CD4-positive, CD25-positive, alpha-beta regulatory T cell (primary cell): ENCODE measurements around the gene BIK. TPM values are rescaled to one million over a fixed set of nuclear protein-coding genes. Genes with fewer than 3 reads are reported as not detected.

Experiments used
- ATAC-seq, 2 donors: fragments of 150-1000 bp; cut with Tn5 transposase; one replicate each; pipeline ENCODE4 v1.10.0; 2021; ENCODE audit warnings: low read depth in 2 of 2, moderate number of reproducible peaks in 2 of 2, moderate library complexity in 1 of 2
- DNase-seq, 3 donors: peaks; one replicate each; pipeline versions ENCODE4 v3.0.0 to v3.0.0-alpha.2; 2012 to 2022; ENCODE audit warnings: mixed read lengths in 1 of 3
- H3K27ac ChIP-seq: one replicate; pipeline ENCODE4 v1.7.0; 2013; ENCODE audit warnings: mild to moderate bottlenecking, low read length; ENCODE audit not compliant: insufficient read depth, poor library complexity, severe bottlenecking
- H3K27me3 ChIP-seq: one replicate; pipeline ENCODE4 v1.7.0; 2013; ENCODE audit warnings: low read length; ENCODE audit not compliant: control insufficient read depth, insufficient read depth
- H3K36me3 ChIP-seq: one replicate; pipeline ENCODE4 v1.7.0; 2013; ENCODE audit warnings: mild to moderate bottlenecking, low read length, moderate library complexity; ENCODE audit not compliant: control insufficient read depth, insufficient read depth
- H3K4me1 ChIP-seq: 2 replicates; pipeline ENCODE4 v1.7.0; 2013; ENCODE audit warnings: mild to moderate bottlenecking, low read length; ENCODE audit not compliant: insufficient read depth, control insufficient read depth, poor library complexity, severe bottlenecking
- H3K4me3 ChIP-seq: one replicate; pipeline ENCODE4 v1.7.0; 2013; ENCODE audit warnings: low read depth, mild to moderate bottlenecking, low read length, moderate library complexity
- H3K9me3 ChIP-seq, 2 experiments: 1 replicate in 1 of 2; 2 replicates in 1 of 2; pipeline ENCODE4 v1.7.0; 2013; ENCODE audit warnings: low read length in 2 of 2, mild to moderate bottlenecking in 1 of 2, moderate library complexity in 1 of 2; ENCODE audit not compliant: control insufficient read depth in 2 of 2
- H3K27ac Mint-ChIP-seq, 3 donors: one replicate each; pipeline ENCODE4 v1.8.0; 2020 to 2022; ENCODE audit warnings: mild to moderate bottlenecking in 3 of 3, mixed read lengths in 3 of 3, moderate library complexity in 2 of 3
- H3K27me3 Mint-ChIP-seq: one replicate; pipeline ENCODE4 v1.8.0; 2022; ENCODE audit warnings: mild to moderate bottlenecking, mixed read lengths
- H3K36me3 Mint-ChIP-seq: one replicate; pipeline ENCODE4 v1.8.0; 2020; ENCODE audit warnings: mixed read lengths
- H3K4me1 Mint-ChIP-seq, 4 donors: one replicate each; pipeline ENCODE4 v1.8.0; 2020 to 2022; ENCODE audit warnings: mixed read lengths in 4 of 4, mild to moderate bottlenecking in 1 of 4
- H3K4me3 Mint-ChIP-seq, 4 donors: one replicate each; pipeline ENCODE4 v1.8.0; 2020 to 2022; ENCODE audit warnings: mild to moderate bottlenecking in 4 of 4, mixed read lengths in 4 of 4, moderate library complexity in 3 of 4
- H3K9me3 Mint-ChIP-seq, 7 donors: one replicate each; pipeline ENCODE4 v1.8.0; 2020 to 2022; ENCODE audit warnings: mixed read lengths in 7 of 7, mild to moderate bottlenecking in 3 of 7, moderate library complexity in 2 of 7
- polyA plus RNA-seq, 4 donors: library from polyadenylated mRNA; unstranded; fragments of 300-500 nt; fragmentation: Illumina TruSeq; gene quantifications; one replicate each; pipeline ENCODE4 v1.2.3, GENCODE V29; 2021
- total RNA-seq: library from RNA; stranded (reverse); gene quantifications from one replicate; pipeline ENCODE4 v1.2.3, GENCODE V29; 2022

Gene BIK
- total and polyA plus RNA-seq, 5 donors from 2014 or later = 1.7 to 10.0 (median 6.4) TPM

DNA sequence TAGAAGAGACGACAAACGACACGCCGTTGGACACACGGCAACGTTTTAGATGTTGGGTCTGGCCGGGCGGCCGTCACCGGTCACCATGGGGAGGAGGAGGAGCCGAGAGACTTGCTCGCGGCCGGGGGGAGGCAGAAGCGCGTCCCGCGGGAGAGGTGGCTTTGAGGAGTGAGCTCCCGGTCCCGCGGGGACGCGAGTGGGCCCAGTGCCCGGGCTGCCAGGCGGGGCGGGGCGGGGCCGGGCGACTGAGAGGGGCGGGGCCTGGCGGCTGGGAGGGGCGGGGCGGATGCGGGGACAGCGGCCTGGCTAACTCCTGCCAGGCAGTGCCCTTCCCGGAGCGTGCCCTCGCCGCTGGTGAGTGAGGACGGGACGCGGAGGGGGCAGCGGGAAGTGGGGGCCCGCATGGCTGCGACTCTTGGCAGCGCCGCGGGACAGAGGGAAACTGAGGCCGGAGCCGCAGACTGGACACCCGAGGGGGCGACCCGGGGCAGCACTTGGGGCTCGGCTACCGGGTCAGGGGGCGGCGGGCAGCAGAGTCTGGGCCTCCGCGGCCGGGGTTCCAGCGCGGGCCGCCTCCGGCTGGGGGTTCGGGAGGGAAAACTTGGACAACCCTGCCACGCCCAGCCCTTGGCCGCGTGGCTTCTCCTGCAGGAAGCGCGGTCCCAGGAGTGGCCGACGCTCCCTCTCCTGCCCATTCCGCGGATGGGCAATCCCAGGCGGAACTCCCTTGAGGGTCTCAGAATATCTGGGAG, 40.9 kb downstream of the BIK start, which contains the start of gene TSPO:
TSS of gene TSPO (plus strand) at position 309 of the 752 bp plus-strand sequence. CDS start 7,680 bp downstream, outside the sequence.
- no peaks in the 10 kb centered on the region for H3K9me3 Mint-ChIP-seq
- peaks cover 0 to 21% (median 7%) of the 10 kb centered on the region in 4 donors for H3K4me1 Mint-ChIP-seq
- H3K27me3 ChIP-seq = no peaks in the 10 kb centered on the region
- H3K27ac Mint-ChIP-seq = peak within 1 kb of the TSS; percentile 56 to 95 (median 92)
- H3K4me3 ChIP-seq = peak within 1 kb of the TSS; percentile 69
- H3K4me3 Mint-ChIP-seq = peak within 1 kb of the TSS; percentile 91 to 95 (median 92)
- H3K27ac ChIP-seq = peak within 1 kb of the TSS; percentile 71
- H3K36me3 Mint-ChIP-seq = no peaks in the 10 kb centered on the region
- H3K4me1 ChIP-seq = peaks cover 20% of the 10 kb centered on the region
- H3K9me3 ChIP-seq = no peaks in the 10 kb centered on the region
- DNase-seq = peak; percentile 40 to 64 (median 52)
- peak; percentile 53 to 54 for ATAC-seq
- peaks cover 4% of the 10 kb centered on the region for H3K27me3 Mint-ChIP-seq
- no peaks in the 10 kb centered on the region for H3K36me3 ChIP-seq

DNA sequence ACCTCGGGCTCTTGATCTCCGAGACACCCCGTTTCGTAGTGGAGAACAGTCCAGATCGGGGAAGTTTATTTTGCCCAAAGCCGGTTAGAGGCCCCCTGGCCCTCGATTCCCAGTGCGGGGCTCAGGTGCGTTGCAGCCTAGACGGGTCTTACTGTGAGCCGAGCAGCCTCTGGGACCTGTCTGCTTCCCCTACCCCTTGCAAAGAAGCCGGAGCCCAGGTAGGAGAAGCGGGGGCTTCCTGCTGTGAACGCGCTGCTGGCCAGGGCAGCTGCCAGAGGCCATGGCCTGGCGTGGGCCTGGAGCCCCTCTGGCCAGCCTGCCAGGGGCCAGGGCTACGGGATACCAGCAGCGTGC, 41.4 kb downstream of the BIK start:
- Mint-ChIP-seq H3K9me3 (no peaks in the 10 kb centered on the region), H3K27ac (peak overlapping the region in 2 of 3 donors; percentile 83 to 84), H3K4me1 (peaks cover 0 to 21% (median 7%) of the 10 kb centered on the region in 4 donors), H3K27me3 (peaks cover 4% of the 10 kb centered on the region), H3K36me3 (no peaks in the 10 kb centered on the region), H3K4me3 (peak overlapping the region; percentile 88 to 94 (median 92))
- no peaks in the 10 kb centered on the region for H3K27me3 ChIP-seq
- H3K4me3 ChIP-seq = peak overlapping the region; percentile 69
- H3K4me1 ChIP-seq = peaks cover 20% of the 10 kb centered on the region
- DNase-seq (peak in 1 of 3 donors; percentile 7), ATAC-seq (peak; percentile 25 to 38)
- peak overlapping the region; percentile 71 for H3K27ac ChIP-seq
- H3K36me3 ChIP-seq = no peaks in the 10 kb centered on the region
- H3K9me3 ChIP-seq = no peaks in the 10 kb centered on the region

DNA sequence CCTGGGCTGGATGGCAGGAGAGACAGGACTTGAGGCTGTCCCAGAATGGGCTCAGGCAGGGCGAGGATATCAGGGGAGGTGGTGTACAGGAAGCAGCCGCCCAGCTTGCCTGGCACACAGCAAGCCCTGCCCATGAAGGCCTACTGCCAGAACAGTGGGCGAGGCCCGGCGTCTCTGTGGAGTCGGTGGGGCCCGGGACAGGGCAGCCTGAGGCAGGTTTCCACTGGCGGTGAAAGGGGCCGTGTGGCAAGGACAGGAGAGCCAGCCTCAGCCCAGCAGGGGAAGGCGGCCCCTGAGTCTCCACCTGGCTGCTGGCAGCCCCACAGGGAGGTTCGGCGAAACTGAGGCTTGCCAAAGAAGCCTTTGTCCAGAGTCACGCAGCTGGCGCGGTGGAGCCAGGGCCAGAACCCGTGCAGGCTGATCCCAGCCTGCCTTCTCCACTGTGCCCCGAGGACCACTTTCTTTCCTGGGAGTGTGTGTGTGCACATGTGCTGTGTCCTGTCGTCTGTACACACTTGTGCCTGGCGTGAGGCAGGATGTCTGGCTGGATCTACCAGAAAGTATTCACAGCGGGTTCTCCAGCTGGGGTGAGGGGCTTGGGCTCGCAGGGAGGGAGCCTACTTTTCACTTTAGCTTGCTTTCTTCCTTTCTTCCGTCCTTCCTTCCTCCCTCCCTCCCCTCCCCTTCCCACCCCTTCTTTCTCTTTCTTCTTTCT, 42.0 kb downstream of the BIK start:
- Mint-ChIP-seq H3K27ac (peak overlapping the region; percentile 14 to 84 (median 83)), H3K4me3 (peak overlapping the region; percentile 88 to 94 (median 92)), H3K9me3 (no peaks in the 10 kb centered on the region), H3K4me1 (peaks cover 0 to 21% (median 6%) of the 10 kb centered on the region in 4 donors), H3K27me3 (peaks cover 3% of the 10 kb centered on the region), H3K36me3 (no peaks in the 10 kb centered on the region)
- ATAC-seq (peak; percentile 88), DNase-seq (peak; percentile 48 to 85 (median 67))
- Histone ChIP-seq H3K27me3 (no peaks in the 10 kb centered on the region), H3K4me3 (peak overlapping the region; percentile 69), H3K36me3 (no peaks in the 10 kb centered on the region), H3K4me1 (peaks cover 20% of the 10 kb centered on the region), H3K27ac (peak overlapping the region; percentile 71), H3K9me3 (no peaks in the 10 kb centered on the region)

DNA sequence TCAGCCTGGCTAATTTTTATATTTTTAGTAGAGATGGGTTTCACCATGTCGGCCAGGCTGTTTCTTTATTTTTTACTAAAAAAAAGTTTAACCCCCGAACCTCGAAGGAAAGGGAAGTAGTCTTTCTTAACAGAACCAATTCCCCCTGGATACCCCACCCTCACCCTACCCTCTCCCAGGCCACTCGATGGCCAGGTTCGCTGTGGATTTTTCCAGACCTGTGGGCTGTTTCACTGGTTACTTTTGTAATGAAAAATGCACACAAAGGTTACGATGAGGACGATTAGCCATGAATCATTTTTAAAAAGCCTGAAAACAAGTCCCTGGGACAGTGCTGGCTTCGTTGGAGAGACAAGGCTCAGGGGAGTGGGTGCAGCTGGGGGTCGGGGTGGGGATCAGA, 43.3 kb downstream of the BIK start:
- Mint-ChIP-seq H3K27ac (no peak overlapping the region), H3K4me3 (no peak overlapping the region), H3K4me1 (peaks cover 0 to 26% (median 5%) of the 10 kb centered on the region in 4 donors), H3K27me3 (no peaks in the 10 kb centered on the region), H3K9me3 (no peaks in the 10 kb centered on the region), H3K36me3 (no peaks in the 10 kb centered on the region)
- Histone ChIP-seq H3K4me3 (no peak overlapping the region), H3K9me3 (no peaks in the 10 kb centered on the region), H3K4me1 (peaks cover 20% of the 10 kb centered on the region), H3K27me3 (no peaks in the 10 kb centered on the region), H3K27ac (no peak overlapping the region), H3K36me3 (no peaks in the 10 kb centered on the region)
- DNase-seq (no peak), ATAC-seq (no peak)

DNA sequence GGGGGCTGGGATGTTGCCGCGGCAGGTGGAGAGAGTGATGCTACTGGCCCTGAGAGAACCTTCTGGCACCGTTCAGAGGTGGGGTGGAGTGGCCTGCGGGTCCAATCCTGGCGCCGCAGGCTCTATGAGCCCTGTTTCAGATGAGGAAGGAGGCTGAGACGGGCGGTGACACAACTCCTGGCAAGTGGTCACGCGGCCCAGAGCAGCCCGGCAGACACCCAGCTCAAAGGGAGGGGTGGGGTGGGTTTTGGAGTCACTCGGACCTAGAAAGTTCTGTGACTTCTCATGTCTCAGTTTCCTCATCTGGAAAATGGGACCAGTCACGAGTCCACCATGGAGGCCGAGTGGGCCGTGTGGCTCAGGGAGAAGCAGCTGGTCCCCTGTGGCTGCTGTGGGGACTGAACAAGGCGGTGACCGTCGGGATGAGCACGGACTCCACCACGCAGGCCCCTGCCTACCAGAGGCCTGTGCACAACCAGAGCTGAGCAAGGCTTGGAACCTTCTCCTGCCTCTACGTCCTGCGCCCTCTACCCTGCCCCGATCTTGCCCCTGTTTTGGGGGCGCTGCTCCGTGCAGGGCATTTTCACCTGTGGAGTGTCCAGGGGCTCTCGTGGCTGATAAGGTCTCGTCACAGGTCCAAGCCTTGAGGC, 44.5 kb downstream of the BIK start:
- Mint-ChIP-seq H3K4me1 (peaks cover 0 to 26% (median 5%) of the 10 kb centered on the region in 4 donors), H3K36me3 (no peaks in the 10 kb centered on the region), H3K9me3 (no peaks in the 10 kb centered on the region), H3K4me3 (peak overlapping the region in 1 of 4 donors; percentile 15), H3K27ac (no peak overlapping the region), H3K27me3 (no peaks in the 10 kb centered on the region)
- Histone ChIP-seq H3K27ac (no peak overlapping the region), H3K4me3 (no peak overlapping the region), H3K36me3 (no peaks in the 10 kb centered on the region), H3K9me3 (no peaks in the 10 kb centered on the region), H3K4me1 (peaks cover 20% of the 10 kb centered on the region), H3K27me3 (no peaks in the 10 kb centered on the region)
- ATAC-seq (no peak), DNase-seq (no peak)

DNA sequence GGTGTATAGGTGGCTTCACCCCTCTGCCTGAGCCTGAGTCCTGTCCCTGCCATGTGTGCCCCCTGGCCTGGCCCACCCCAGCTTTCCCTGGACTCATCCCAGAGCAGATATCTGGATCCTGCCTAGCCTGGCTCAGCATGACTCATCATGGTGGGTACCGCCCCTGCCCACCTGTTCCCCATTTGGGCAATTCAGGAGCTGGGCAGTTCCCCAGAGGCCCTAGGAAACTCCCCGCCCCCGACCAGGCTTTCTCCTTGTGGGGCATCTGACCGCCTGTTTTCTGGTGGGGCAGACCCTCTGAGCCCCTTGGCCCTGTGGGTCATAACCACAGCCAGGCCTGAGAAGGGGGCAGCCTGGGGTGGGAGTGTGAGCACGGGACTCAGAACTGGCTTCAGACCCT, 45.2 kb downstream of the BIK start:
- Histone ChIP-seq H3K36me3 (no peaks in the 10 kb centered on the region), H3K27ac (no peak overlapping the region), H3K9me3 (no peaks in the 10 kb centered on the region), H3K27me3 (no peaks in the 10 kb centered on the region), H3K4me1 (peaks cover 17% of the 10 kb centered on the region), H3K4me3 (no peak overlapping the region)
- Mint-ChIP-seq H3K36me3 (no peaks in the 10 kb centered on the region), H3K27me3 (no peaks in the 10 kb centered on the region), H3K27ac (no peak overlapping the region), H3K9me3 (no peaks in the 10 kb centered on the region), H3K4me1 (peaks cover 0 to 23% (median 6%) of the 10 kb centered on the region in 4 donors), H3K4me3 (no peak overlapping the region)
- DNase-seq (no peak), ATAC-seq (no peak)

DNA sequence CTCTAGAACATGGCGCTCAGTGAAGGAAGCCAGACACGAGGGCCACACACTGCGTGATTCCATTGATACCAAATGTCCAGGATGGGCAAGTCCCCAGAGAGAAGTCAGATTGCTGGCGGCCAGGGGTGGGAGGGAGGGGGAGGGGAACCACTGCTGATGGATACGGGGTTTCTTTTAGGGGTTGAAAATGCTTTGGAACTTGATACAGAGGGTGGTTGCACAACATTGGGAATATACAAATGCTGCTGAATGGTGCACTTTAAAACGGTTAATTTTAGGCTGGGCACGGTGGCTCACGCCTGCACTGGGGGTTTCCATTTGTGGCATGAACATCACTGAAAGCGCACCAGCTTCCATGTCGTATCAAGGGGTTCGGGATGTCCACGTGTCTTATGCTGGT, 45.9 kb downstream of the BIK start:
- no peak overlapping the region for H3K4me3 ChIP-seq
- no peaks in the 10 kb centered on the region for H3K36me3 ChIP-seq
- peak overlapping the region in 1 of 4 donors; percentile 18 for H3K4me3 Mint-ChIP-seq
- no peaks in the 10 kb centered on the region for H3K36me3 Mint-ChIP-seq
- no peaks in the 10 kb centered on the region for H3K27me3 Mint-ChIP-seq
- no peak for DNase-seq
- no peak for ATAC-seq
- H3K9me3 ChIP-seq = no peaks in the 10 kb centered on the region
- no peak overlapping the region for H3K27ac ChIP-seq
- peaks cover 13% of the 10 kb centered on the region for H3K4me1 ChIP-seq
- no peaks in the 10 kb centered on the region for H3K27me3 ChIP-seq
- H3K9me3 Mint-ChIP-seq = no peaks in the 10 kb centered on the region
- peak overlapping the region in 1 of 3 donors; percentile 46 for H3K27ac Mint-ChIP-seq
- peaks cover 0 to 19% (median 4%) of the 10 kb centered on the region in 4 donors for H3K4me1 Mint-ChIP-seq
